Neural progenitor cell (in vitro differentiated cells): ENCODE measurements around the gene RAB29.
"Not testable (repeated sequence)": the region's sequence is repeated elsewhere in the genome, so short reads cannot be mapped to it uniquely, and the experiment has no call there.

ENCODE experiments used
- CTCF ChIP-seq: fragments of 200-600 bp; sonication (generic); IDR thresholded peaks from 2 replicates; pipeline ENCODE4 v1.5.1; 2017; ENCODE audit warnings: antibody characterized with exemption, mild to moderate bottlenecking
- EZH2 ChIP-seq: fragments of 200-600 bp; sonication (generic); IDR thresholded peaks from 2 replicates; pipeline ENCODE4 v1.6.1; 2017; ENCODE audit warnings: antibody characterized with exemption, mild to moderate bottlenecking, moderate library complexity
- EZH2phosphoT487 ChIP-seq: fragments of 200-600 bp; sonication (generic); IDR thresholded peaks from 2 replicates; pipeline ENCODE4 v1.6.1; 2017; ENCODE audit warnings: antibody characterized with exemption

GRCh38 chr1:205823260-205823659, 48.0 kb upstream of the RAB29 start:
- TF ChIP-seq CTCF, EZH2, EZH2phosphoT487: not testable (repeated sequence)
